HG02885 (cell line): ENCODE measurements around the gene MTUS2.
A peak's percentile ranks its signal among the peaks of the same experiment; 100 is the strongest.

Source experiments
- ATAC-seq: cut with Tn5 transposase; IDR thresholded peaks from one replicate; pipeline ENCODE4 v1.9.1; 2021; ENCODE audit warnings: mild to moderate bottlenecking; ENCODE audit not compliant: unreplicated experiment, poor library complexity

The MTUS2 gene

GRCh38 chr13:29529754-29530153, 709.6 kb downstream of the MTUS2 start:
- ATAC-seq = no peak

GRCh38 chr13:29530901-29531300, 710.8 kb downstream of the MTUS2 start:
- ATAC-seq = no peak

GRCh38 chr13:29532116-29532515, 712.0 kb downstream of the MTUS2 start:
- ATAC-seq = no peak

- no peak for ATAC-seq
Measured at GRCh38 chr13:29532821-29533220, 712.7 kb downstream of the MTUS2 start.

- no peak for ATAC-seq
Measured at GRCh38 chr13:29534083-29534482, 713.9 kb downstream of the MTUS2 start.

GRCh38 chr13:29535663-29536655, 715.8 kb downstream of the MTUS2 start:
- ATAC-seq = no peak

- no peak for ATAC-seq
Measured at GRCh38 chr13:29536853-29537252, 716.7 kb downstream of the MTUS2 start.

- ATAC-seq = no peak
Measured at GRCh38 chr13:29537736-29538651, 717.9 kb downstream of the MTUS2 start.

GRCh38 chr13:29538652-29539040, 718.5 kb downstream of the MTUS2 start:
- no peak for ATAC-seq

GRCh38 chr13:29539856-29540255, 719.7 kb downstream of the MTUS2 start:
- ATAC-seq = no peak

GRCh38 chr13:29540334-29540733, 720.2 kb downstream of the MTUS2 start:
- no peak for ATAC-seq

- ATAC-seq = no peak
Measured at GRCh38 chr13:29540799-29541198, 720.7 kb downstream of the MTUS2 start.

- ATAC-seq = no peak
Measured at GRCh38 chr13:29541400-29541799, 721.3 kb downstream of the MTUS2 start.

- no peak for ATAC-seq
Measured at GRCh38 chr13:29542381-29542780, 722.2 kb downstream of the MTUS2 start.

- ATAC-seq = peak; percentile 98
Measured at GRCh38 chr13:29543230-29544215, 723.4 kb downstream of the MTUS2 start.

GRCh38 chr13:29545988-29546387, 725.8 kb downstream of the MTUS2 start:
- no peak for ATAC-seq

GRCh38 chr13:29546662-29547061, 726.5 kb downstream of the MTUS2 start:
- ATAC-seq = no peak

GRCh38 chr13:29547153-29547552, 727.0 kb downstream of the MTUS2 start:
- no peak for ATAC-seq

GRCh38 chr13:29548722-29549121, 728.6 kb downstream of the MTUS2 start:
- ATAC-seq = no peak
